GM10847 (cell line): Measurements from ENCODE around the gene C1S.

Experiments
- POLR2A ChIP-seq: IDR thresholded peaks from 2 replicates; pipeline ENCODE4 v1.6.1; 2011; ENCODE audit not compliant: insufficient read length; ENCODE audit errors: extremely low read depth

The C1S gene

GRCh38 chr12:7068994-7069346 lies 8.5 kb downstream of the C1S start:
- no peak for TF ChIP-seq POLR2A

GRCh38 chr12:7069386-7069785 lies 8.9 kb downstream of the C1S start:
- TF ChIP-seq POLR2A, result no peak

GRCh38 chr12:7072035-7072434 lies 11.5 kb downstream of the C1S start:
- no peak for TF ChIP-seq POLR2A

- TF ChIP-seq POLR2A, result no peak
Measured at GRCh38 chr12:7072554-7072953, 12.0 kb downstream of the C1S start.

GRCh38 chr12:7073946-7074345 lies 13.4 kb downstream of the C1S start:
- TF ChIP-seq POLR2A, result no peak

- no peak for TF ChIP-seq POLR2A
Measured at GRCh38 chr12:7075518-7075917, 15.0 kb downstream of the C1S start.

- no peak for TF ChIP-seq POLR2A
Measured at GRCh38 chr12:7075939-7076338, 15.4 kb downstream of the C1S start.

- TF ChIP-seq POLR2A, result no peak
Measured at GRCh38 chr12:7076493-7076892, 16.0 kb downstream of the C1S start.

GRCh38 chr12:7078163-7078562 lies 17.6 kb downstream of the C1S start:
- TF ChIP-seq POLR2A, result no peak

- no peak for TF ChIP-seq POLR2A
Measured at GRCh38 chr12:7079826-7080125, 19.3 kb downstream of the C1S start.

GRCh38 chr12:7081037-7081436 lies 20.5 kb downstream of the C1S start:
- TF ChIP-seq POLR2A, result no peak

GRCh38 chr12:7083125-7083524 lies 22.6 kb downstream of the C1S start:
- TF ChIP-seq POLR2A, result no peak

GRCh38 chr12:7089196-7089871 lies 28.8 kb downstream of the C1S start:
- no peak for TF ChIP-seq POLR2A

GRCh38 chr12:7090222-7090998 lies 29.9 kb downstream of the C1S start:
- no peak for TF ChIP-seq POLR2A

- TF ChIP-seq POLR2A, result no peak
Measured at GRCh38 chr12:7091171-7091570, 30.7 kb downstream of the C1S start.

- TF ChIP-seq POLR2A, result no peak
Measured at GRCh38 chr12:7091660-7092228, 31.2 kb downstream of the C1S start.
